GM12878 (cell line): ENCODE measurements around the gene ABL1.

Experiments
- ATF2 ChIP-seq: IDR thresholded peaks from 2 replicates; pipeline ENCODE4 v1.6.1; 2012; ENCODE audit warnings: low read length, inconsistent platforms
- CBX5 ChIP-seq: sonication (generic); IDR thresholded peaks from 2 replicates; pipeline ENCODE4 v1.6.1; 2016; ENCODE audit warnings: low read depth, moderate library complexity, mild to moderate bottlenecking, inconsistent platforms
- CHD2 ChIP-seq: IDR thresholded peaks from 2 replicates; pipeline ENCODE4 v1.6.1; 2011; ENCODE audit warnings: low read depth, low read length, improper control_type of control experiment, borderline replicate concordance
- CTCF ChIP-seq, 3 experiments: IDR thresholded peaks in 2 of 3; conservative IDR thresholded peaks in 1 of 3; 2 replicates each; pipeline ENCODE4 v1.5.1; 2011; ENCODE audit warnings: low read depth in 3 of 3, low read length in 3 of 3, mild to moderate bottlenecking in 3 of 3, control low read depth in 2 of 3, moderate library complexity in 2 of 3, inconsistent platforms in 1 of 3, mixed read lengths in 1 of 3; ENCODE audit not compliant: control insufficient read depth in 2 of 3, insufficient read depth in 1 of 3; ENCODE audit errors: extremely low read depth in 1 of 3
- HDAC2 ChIP-seq: fragments of 200-600 bp; sonication (generic); IDR thresholded peaks from 2 replicates; pipeline ENCODE4 v1.6.1; 2017
- MYC ChIP-seq: IDR thresholded peaks from 2 replicates; pipeline ENCODE4 v1.6.1; 2011; ENCODE audit warnings: mild to moderate bottlenecking, low read length, moderate library complexity, inconsistent platforms; ENCODE audit not compliant: insufficient read depth, insufficient replicate concordance, insufficient read length, severe bottlenecking
- RAD21 ChIP-seq: IDR thresholded peaks from 2 replicates; pipeline ENCODE4 v1.6.1; 2011; ENCODE audit warnings: mild to moderate bottlenecking, low read depth, low read length, moderate library complexity; ENCODE audit not compliant: insufficient read depth
- TCF12 ChIP-seq: IDR thresholded peaks from 2 replicates; pipeline ENCODE4 v1.6.1; 2011; ENCODE audit warnings: low read depth, mild to moderate bottlenecking, low read length
- TCF7 ChIP-seq: IDR thresholded peaks from 2 replicates; pipeline ENCODE4 v1.6.1; 2014; ENCODE audit warnings: antibody characterized with exemption, borderline replicate concordance

DNA sequence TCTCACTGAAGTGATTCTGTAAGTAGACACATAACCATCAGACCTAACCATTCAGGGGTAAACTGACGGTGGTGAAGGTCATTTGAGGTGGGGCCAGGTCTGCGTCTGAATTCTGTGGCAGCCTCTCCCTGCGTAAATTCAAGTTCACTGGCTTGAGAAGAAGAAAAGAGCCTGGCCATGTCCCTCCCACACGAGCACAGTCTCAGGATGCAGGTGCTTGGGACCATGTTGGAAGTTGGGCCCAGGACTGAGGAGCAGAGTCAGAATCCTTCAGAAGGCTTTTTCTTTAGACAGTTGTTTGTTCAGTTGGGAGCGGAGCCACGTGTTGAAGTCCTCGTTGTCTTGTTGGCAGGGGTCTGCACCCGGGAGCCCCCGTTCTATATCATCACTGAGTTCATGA lies 37.5 kb downstream of the ABL1 start:
- TF ChIP-seq TCF7 (no peak), MYC (no peak), CTCF (IDR thresholded peaks at IDR 0.05 in 2 of 3, conservative IDR thresholded peaks at IDR 0.05 in 1 of 3; ENCODE audit: control insufficient read depth in 2 of 3, extremely low read depth in 1 of 3, insufficient read depth in 1 of 3, low read depth in 3 of 3, low read length in 3 of 3) (no peak), CBX5 (no peak), HDAC2 (no peak), ATF2 (no peak), TCF12 (no peak), CHD2 (no peak), RAD21 (no peak)
